LNCAP (cell line): ENCODE measurements around the gene CDH15.

Source experiments
- CTCF ChIP-seq: fragments of 450-650 bp; IDR thresholded peaks from 2 replicates; pipeline ENCODE4 v1.5.1; 2017; ENCODE audit warnings: mild to moderate bottlenecking

CDH15 gene

DNA sequence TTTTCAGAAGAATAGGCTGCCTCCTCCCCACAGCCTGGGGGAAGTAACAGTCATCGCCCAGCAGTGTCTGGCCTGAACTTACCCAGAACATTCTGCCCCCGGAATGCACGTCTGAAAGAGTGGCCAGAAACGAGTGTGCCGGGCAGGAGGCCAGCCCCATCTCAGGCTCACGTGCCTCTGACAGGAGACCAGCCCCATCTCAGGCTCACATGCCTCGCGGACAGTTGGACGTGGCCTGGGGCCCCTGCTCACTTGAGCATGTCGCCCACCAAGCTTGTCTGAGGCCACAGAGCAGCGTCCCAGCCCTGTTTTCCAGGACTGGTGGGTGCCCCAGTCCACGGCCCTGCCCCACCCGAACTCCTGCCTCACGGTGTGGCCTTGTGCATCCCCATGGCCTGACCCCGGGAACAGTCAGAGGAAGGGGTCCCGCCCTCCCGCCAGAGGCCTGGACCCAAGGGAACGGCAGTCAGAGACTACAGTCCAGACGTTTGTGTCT lies 16.3 kb upstream of the CDH15 start:
- no peak for TF ChIP-seq CTCF

- TF ChIP-seq CTCF, result no peak
Observed at GRCh38 chr16:89155851-89156739, 15.5 kb upstream of the CDH15 start.

DNA sequence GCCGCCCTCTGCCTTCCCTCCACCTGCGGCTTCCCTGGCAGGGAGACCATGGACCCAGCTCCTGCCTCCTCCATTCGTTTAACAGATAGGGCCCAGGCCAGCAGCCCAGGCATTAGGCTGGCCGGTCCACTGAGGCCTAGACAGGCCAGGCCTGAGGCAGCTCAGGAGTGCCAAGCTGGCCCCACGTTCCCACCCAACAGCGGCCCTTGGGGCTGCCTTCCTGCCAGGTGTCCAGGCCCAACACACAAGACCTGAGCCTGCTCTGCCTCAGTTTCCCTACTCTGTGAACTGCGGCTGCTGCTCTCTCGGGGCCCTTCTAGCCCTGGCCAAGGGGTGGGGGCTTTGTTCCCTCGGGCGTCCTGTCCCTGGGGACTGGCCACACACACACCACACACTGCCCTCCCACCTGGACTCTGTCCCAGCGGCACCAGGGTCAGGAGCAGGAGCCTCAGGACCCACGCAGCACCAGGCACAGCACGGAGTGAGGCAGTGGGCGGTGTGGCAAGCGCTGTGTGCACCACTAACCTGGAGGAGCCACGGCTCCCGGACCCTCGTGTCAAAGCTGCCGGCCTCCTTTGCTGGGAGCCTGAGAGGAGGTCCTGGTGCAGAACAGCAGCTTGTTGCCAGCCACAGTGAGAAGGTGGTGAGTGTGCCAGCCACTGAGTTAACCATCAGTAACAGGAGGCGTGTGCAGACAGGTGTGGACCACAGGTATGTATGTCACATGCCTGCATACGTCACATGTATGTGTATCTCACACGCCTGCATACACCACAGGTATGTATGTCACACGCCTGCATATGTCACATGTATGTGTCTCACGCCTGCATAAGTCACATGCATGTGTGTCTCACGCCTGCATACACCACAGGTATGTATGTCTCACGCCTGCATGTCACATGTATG lies 14.6 kb upstream of the CDH15 start:
- no peak for TF ChIP-seq CTCF

- TF ChIP-seq CTCF, result no peak
Observed at GRCh38 chr16:89157778-89158177, 13.8 kb upstream of the CDH15 start.

GRCh38 chr16:89159066-89159849 lies 12.3 kb upstream of the CDH15 start:
- no peak for TF ChIP-seq CTCF

- no peak for TF ChIP-seq CTCF
Observed at GRCh38 chr16:89159850-89160354, 11.6 kb upstream of the CDH15 start.
